GM20000 (cell line): ENCODE measurements around the gene HACD2.

ENCODE experiments used
- DNase-seq: peaks from one replicate; pipeline ENCODE4 v3.0.0; 2012; ENCODE audit warnings: low spot score
- CTCF ChIP-seq: IDR thresholded peaks from 2 replicates; pipeline ENCODE4 v1.5.1; 2012; ENCODE audit warnings: mild to moderate bottlenecking, control low read depth; ENCODE audit errors: extremely low read depth, missing control alignments

The HACD2 gene

GRCh38 chr3:123533554-123534159 lies 51.2 kb downstream of the HACD2 start:
- DNase-seq, result no peak
- no peak for TF ChIP-seq CTCF

- no peak for TF ChIP-seq CTCF
Observed at GRCh38 chr3:123528130-123528529, 56.7 kb downstream of the HACD2 start.

GRCh38 chr3:123527046-123527445 lies 57.8 kb downstream of the HACD2 start:
- no peak for DNase-seq
- no peak for TF ChIP-seq CTCF

More at GRCh38 chr3:123528130-123528529, 56.7 kb downstream of the HACD2 start:
- no peak for DNase-seq

GRCh38 chr3:123526474-123526873 lies 58.4 kb downstream of the HACD2 start:
- no peak for TF ChIP-seq CTCF
- DNase-seq, result no peak

GRCh38 chr3:123525433-123525832 lies 59.4 kb downstream of the HACD2 start:
- TF ChIP-seq CTCF, result no peak

GRCh38 chr3:123524981-123525380 lies 59.9 kb downstream of the HACD2 start:
- TF ChIP-seq CTCF, result no peak
- DNase-seq, result no peak

More at GRCh38 chr3:123525433-123525832, 59.4 kb downstream of the HACD2 start:
- DNase-seq, result no peak

GRCh38 chr3:123523023-123523412 lies 61.8 kb downstream of the HACD2 start:
- no peak for TF ChIP-seq CTCF
- DNase-seq, result no peak
